ENCODE measurements around the gene LPGAT1. TPM values are rescaled to one million over a fixed set of nuclear protein-coding genes. Genes with fewer than 3 reads are reported as not detected.

LPGAT1 gene
- total RNA-seq, 1 experiment from 2014 or later = 37.5 TPM

GRCh38 chr1:211735208-211736170 lies 95.1 kb downstream of the LPGAT1 start:
- TF ChIP-seq EZH2 (IDR thresholded peaks at IDR 0.05; ENCODE audit: borderline replicate concordance, low read depth, low read length, poor library complexity, severe bottlenecking) = no peak
- TF ChIP-seq CTCF (conservative IDR thresholded peaks at IDR 0.05; ENCODE audit: low read depth, low read length) = no peak
- peaks cover 23% of the 10 kb centered on the region for H3K4me1 ChIP-seq (ENCODE audit: insufficient read depth, low read length, poor library complexity, severe bottlenecking)
- intact Hi-C loops (cut with micrococcal nuclease; ENCODE audit: unreplicated experiment) = no loop called here
- no peaks in the 10 kb centered on the region for H3K27me3 ChIP-seq (replicated peaks; ENCODE audit: insufficient read depth, low read depth, low read length, poor library complexity)
- BruUV-seq (replicated peaks) = no TSS peak
- H3K9me3 ChIP-seq (ENCODE audit: low read depth, low read length, poor library complexity, severe bottlenecking) = no peaks in the 10 kb centered on the region
- POLR2A ChIA-PET (ENCODE audit: low non-redundant PET) = interaction anchor here (0.5 to 0.7 kb wide), 3 partner anchors 22 to 1865 kb away, joined by 3 to 12 read pairs (median 3); no protein-coding TSS in a partner anchor
- DNase-seq (ENCODE audit: low spot score) = peak; percentile 67
- CTCF ChIA-PET = interaction anchor here (0.8 kb wide), 1 partner anchor 55 kb away, joined by 3 read pairs; no protein-coding TSS in a partner anchor
- no peaks in the 10 kb centered on the region for H3K36me3 ChIP-seq (ENCODE audit: insufficient read depth, low read length, poor library complexity, severe bottlenecking)
- H3K4me3 ChIP-seq (ENCODE audit: low read depth, low read length, poor library complexity, severe bottlenecking) = no peak overlapping the region
- no peak overlapping the region for H3K27ac ChIP-seq (ENCODE audit: low read depth, low read length, poor library complexity, severe bottlenecking)

GRCh38 chr1:211734791-211735190 lies 95.8 kb downstream of the LPGAT1 start:
- no peaks in the 10 kb centered on the region for H3K27me3 ChIP-seq (replicated peaks; ENCODE audit: insufficient read depth, low read depth, low read length, poor library complexity)
- DNase-seq (ENCODE audit: low spot score) = no peak
- ChIA-PET POLR2A (ENCODE audit: low non-redundant PET) (no interaction called here), CTCF (no interaction called here)
- H3K27ac ChIP-seq (ENCODE audit: low read depth, low read length, poor library complexity, severe bottlenecking) = no peak overlapping the region
- no peaks in the 10 kb centered on the region for H3K36me3 ChIP-seq (ENCODE audit: insufficient read depth, low read length, poor library complexity, severe bottlenecking)
- intact Hi-C loops (cut with micrococcal nuclease; ENCODE audit: unreplicated experiment) = no loop called here
- no peaks in the 10 kb centered on the region for H3K9me3 ChIP-seq (ENCODE audit: low read depth, low read length, poor library complexity, severe bottlenecking)
- H3K4me1 ChIP-seq (ENCODE audit: insufficient read depth, low read length, poor library complexity, severe bottlenecking) = peaks cover 23% of the 10 kb centered on the region
- no peak overlapping the region for H3K4me3 ChIP-seq (ENCODE audit: low read depth, low read length, poor library complexity, severe bottlenecking)
- TF ChIP-seq CTCF (conservative IDR thresholded peaks at IDR 0.05; ENCODE audit: low read depth, low read length) = no peak
- no peak for TF ChIP-seq EZH2 (IDR thresholded peaks at IDR 0.05; ENCODE audit: borderline replicate concordance, low read depth, low read length, poor library complexity, severe bottlenecking)
- BruUV-seq (replicated peaks) = no TSS peak

- Histone ChIP-seq H3K4me3 (ENCODE audit: low read depth, low read length, poor library complexity, severe bottlenecking) (no peak overlapping the region), H3K36me3 (ENCODE audit: insufficient read depth, low read length, poor library complexity, severe bottlenecking) (no peaks in the 10 kb centered on the region), H3K9me3 (ENCODE audit: low read depth, low read length, poor library complexity, severe bottlenecking) (no peaks in the 10 kb centered on the region), H3K4me1 (ENCODE audit: insufficient read depth, low read length, poor library complexity, severe bottlenecking) (peaks cover 23% of the 10 kb centered on the region), H3K27ac (ENCODE audit: low read depth, low read length, poor library complexity, severe bottlenecking) (no peak overlapping the region), H3K27me3 (replicated peaks; ENCODE audit: insufficient read depth, low read depth, low read length, poor library complexity) (no peaks in the 10 kb centered on the region)
- TF ChIP-seq CTCF (conservative IDR thresholded peaks at IDR 0.05; ENCODE audit: low read depth, low read length) = no peak
- TF ChIP-seq EZH2 (IDR thresholded peaks at IDR 0.05; ENCODE audit: borderline replicate concordance, low read depth, low read length, poor library complexity, severe bottlenecking) = no peak
- CTCF ChIA-PET = no interaction called here
- no TSS peak for BruUV-seq (replicated peaks)
- intact Hi-C loops (cut with micrococcal nuclease; ENCODE audit: unreplicated experiment) = no loop called here
- POLR2A ChIA-PET (ENCODE audit: low non-redundant PET) = no interaction called here
- no peak for DNase-seq (ENCODE audit: low spot score)
Measured at GRCh38 chr1:211734359-211734758, 96.2 kb downstream of the LPGAT1 start.

Measured in A673 (cell line).